Measurements from ENCODE around the gene THSD4.

DNA sequence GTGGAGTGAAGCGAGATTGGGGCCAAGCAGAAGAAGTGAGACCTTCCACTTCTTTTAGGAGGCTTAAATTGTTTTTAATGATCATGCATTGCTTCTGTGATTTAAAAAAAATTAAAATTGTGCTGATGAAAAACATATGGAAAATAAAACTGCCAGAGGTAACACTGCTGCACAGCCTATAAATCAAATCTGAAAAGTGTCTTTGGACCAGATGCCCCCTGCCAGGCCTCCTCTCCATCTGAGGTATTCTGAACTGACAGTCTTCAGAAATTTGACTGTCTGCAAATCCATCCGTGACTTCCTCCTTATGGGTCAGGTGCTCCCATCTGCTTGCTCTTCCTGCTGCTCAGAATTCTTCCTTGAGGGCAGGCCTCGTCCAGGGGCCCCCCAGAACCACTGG is 586.5 kb downstream of the THSD4 start:
- no peak for TF ChIP-seq POLR2A (IDR thresholded peaks at IDR 0.05)
- TF ChIP-seq, protein P1, sequence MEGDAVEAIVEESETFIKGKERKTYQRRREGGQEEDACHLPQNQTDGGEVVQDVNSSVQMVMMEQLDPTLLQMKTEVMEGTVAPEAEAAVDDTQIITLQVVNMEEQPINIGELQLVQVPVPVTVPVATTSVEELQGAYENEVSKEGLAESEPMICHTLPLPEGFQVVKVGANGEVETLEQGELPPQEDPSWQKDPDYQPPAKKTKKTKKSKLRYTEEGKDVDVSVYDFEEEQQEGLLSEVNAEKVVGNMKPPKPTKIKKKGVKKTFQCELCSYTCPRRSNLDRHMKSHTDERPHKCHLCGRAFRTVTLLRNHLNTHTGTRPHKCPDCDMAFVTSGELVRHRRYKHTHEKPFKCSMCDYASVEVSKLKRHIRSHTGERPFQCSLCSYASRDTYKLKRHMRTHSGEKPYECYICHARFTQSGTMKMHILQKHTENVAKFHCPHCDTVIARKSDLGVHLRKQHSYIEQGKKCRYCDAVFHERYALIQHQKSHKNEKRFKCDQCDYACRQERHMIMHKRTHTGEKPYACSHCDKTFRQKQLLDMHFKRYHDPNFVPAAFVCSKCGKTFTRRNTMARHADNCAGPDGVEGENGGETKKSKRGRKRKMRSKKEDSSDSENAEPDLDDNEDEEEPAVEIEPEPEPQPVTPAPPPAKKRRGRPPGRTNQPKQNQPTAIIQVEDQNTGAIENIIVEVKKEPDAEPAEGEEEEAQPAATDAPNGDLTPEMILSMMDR (IDR thresholded peaks at IDR 0.05) = no peak
